ENCODE results near the gene CAPZA1. TPM values are rescaled to one million over a fixed set of nuclear protein-coding genes. Genes with fewer than 3 reads are reported as not detected.
A peak's percentile ranks its signal among the peaks of the same experiment; 100 is the strongest.

CAPZA1 gene
- total and polyA plus RNA-seq, 2 donors (not counting 3 experiments of a cell fraction or from before 2014, with no cell fraction given), result 77.1 to 183 TPM

- Histone ChIP-seq H3K9me3 (replicated peaks; ENCODE audit: control insufficient read depth, insufficient read depth, low read length) (no peaks in the 10 kb centered on the region), H3K27me3 (ENCODE audit: control insufficient read depth in 2 of 2, insufficient read depth in 2 of 2, low read length in 2 of 2) (no peaks in the 10 kb centered on the region), H3K79me2 (ENCODE audit: control insufficient read depth, insufficient read depth, low read length) (no peaks in the 10 kb centered on the region), H3K27ac (ENCODE audit: insufficient read depth, low read depth, low read length) (no peak overlapping the region), H3K9ac (replicated peaks; ENCODE audit: extremely low read depth, insufficient read depth, low read length) (no peak overlapping the region), H3K9me1 (replicated peaks; ENCODE audit: control insufficient read depth, extremely low read depth, insufficient read depth, low read length) (no peaks in the 10 kb centered on the region), H3K36me3 (ENCODE audit: control insufficient read depth in 2 of 2, extremely low read depth in 1 of 2, insufficient read depth in 2 of 2, low read length in 2 of 2) (no peaks in the 10 kb centered on the region), H3K4me3 (replicated peaks in 1 of 3; ENCODE audit: insufficient read depth in 1 of 3, low read depth in 1 of 3, low read length in 3 of 3) (peak overlapping the region; percentile 40 to 42 (median 41)), H3K4me1 (ENCODE audit: control insufficient read depth, extremely low read depth, insufficient read depth, low read length) (peaks cover 11% of the 10 kb centered on the region), H2AFZ (ENCODE audit: low read depth, low read length) (peak overlapping the region; percentile 73), H4K20me1 (replicated peaks; ENCODE audit: control insufficient read depth, extremely low read depth, insufficient read depth, low read length) (no peaks in the 10 kb centered on the region), H3K4me2 (ENCODE audit: insufficient read depth, low read length) (peak overlapping the region; percentile 58)
- no TSS peak for BruUV-seq (replicated peaks)
- ChIA-PET POLR2A (interaction anchor here (1.0 to 1.5 kb wide), 4 partner anchors 10 to 324 kb away, joined by 3 to 8 read pairs (median 4); partner anchors contain the start of gene SLC16A1), CTCF (interaction anchor here (0.8 to 10.5 kb wide), 24 partner anchors 7 to 964 kb away, joined by 3 to 441 read pairs (median 6); partner anchors contain the start of genes LRIG2, MOV10 and RHOC)
- peak; percentile 49 for FAIRE-seq
- intact Hi-C loops (cut with micrococcal nuclease) (loop anchor here (1.0 to 10.0 kb wide), 7 partner anchors 7 to 1263 kb away; partner anchors contain the start of genes AP4B1, CAPZA1, DCLRE1B and OLFML3), dilution Hi-C loops (cut with MboI; ENCODE audit: extremely low pct_ligation_motif_present, low sequenced_read_pairs) (loop anchor here (5.0 kb wide), 1 partner anchor 83 kb away; no protein-coding TSS in a partner anchor)
- no peak for DNase-seq (ENCODE audit: low read depth, low spot score)
- TF ChIP-seq MAX (IDR thresholded peaks at IDR 0.05; ENCODE audit: insufficient read depth, insufficient read length), result no peak
- TF ChIP-seq CTCF (IDR thresholded peaks at IDR 0.05; ENCODE audit: extremely low read depth in 1 of 2, insufficient read depth in 1 of 2, low read depth in 1 of 2, low read length in 2 of 2), result peak; percentile 5 to 9
Observed at GRCh38 chr1:112714313-112715263, 95.0 kb downstream of the CAPZA1 start.

Measured in endothelial cell of umbilical vein (primary cell).